ENCODE results near the gene SAFB2.

Gene SAFB2

GRCh38 chr19:5612891-5613865 lies 9.4 kb downstream of the SAFB2 start:
- TF ChIP-seq TAF1 (IDR thresholded peaks at IDR 0.05; ENCODE audit: borderline replicate concordance, insufficient read depth, low read length), result no peak
- no peak for TF ChIP-seq FOXP2 (optimal IDR thresholded peaks at IDR 0.05; ENCODE audit: borderline replicate concordance, extremely low read depth, extremely low read length, insufficient read depth)
- TF ChIP-seq POLR2AphosphoS5 (IDR thresholded peaks at IDR 0.05; ENCODE audit: low read depth, low read length), result no peak
- no peak for TF ChIP-seq SIN3A (IDR thresholded peaks at IDR 0.05; ENCODE audit: borderline replicate concordance, insufficient read depth, low read length)
- TF ChIP-seq, protein P1, sequence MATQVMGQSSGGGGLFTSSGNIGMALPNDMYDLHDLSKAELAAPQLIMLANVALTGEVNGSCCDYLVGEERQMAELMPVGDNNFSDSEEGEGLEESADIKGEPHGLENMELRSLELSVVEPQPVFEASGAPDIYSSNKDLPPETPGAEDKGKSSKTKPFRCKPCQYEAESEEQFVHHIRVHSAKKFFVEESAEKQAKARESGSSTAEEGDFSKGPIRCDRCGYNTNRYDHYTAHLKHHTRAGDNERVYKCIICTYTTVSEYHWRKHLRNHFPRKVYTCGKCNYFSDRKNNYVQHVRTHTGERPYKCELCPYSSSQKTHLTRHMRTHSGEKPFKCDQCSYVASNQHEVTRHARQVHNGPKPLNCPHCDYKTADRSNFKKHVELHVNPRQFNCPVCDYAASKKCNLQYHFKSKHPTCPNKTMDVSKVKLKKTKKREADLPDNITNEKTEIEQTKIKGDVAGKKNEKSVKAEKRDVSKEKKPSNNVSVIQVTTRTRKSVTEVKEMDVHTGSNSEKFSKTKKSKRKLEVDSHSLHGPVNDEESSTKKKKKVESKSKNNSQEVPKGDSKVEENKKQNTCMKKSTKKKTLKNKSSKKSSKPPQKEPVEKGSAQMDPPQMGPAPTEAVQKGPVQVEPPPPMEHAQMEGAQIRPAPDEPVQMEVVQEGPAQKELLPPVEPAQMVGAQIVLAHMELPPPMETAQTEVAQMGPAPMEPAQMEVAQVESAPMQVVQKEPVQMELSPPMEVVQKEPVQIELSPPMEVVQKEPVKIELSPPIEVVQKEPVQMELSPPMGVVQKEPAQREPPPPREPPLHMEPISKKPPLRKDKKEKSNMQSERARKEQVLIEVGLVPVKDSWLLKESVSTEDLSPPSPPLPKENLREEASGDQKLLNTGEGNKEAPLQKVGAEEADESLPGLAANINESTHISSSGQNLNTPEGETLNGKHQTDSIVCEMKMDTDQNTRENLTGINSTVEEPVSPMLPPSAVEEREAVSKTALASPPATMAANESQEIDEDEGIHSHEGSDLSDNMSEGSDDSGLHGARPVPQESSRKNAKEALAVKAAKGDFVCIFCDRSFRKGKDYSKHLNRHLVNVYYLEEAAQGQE (IDR thresholded peaks at IDR 0.05; ENCODE audit: insufficient read depth in 1 of 2, low read depth in 2 of 2, low read length in 2 of 2), result no peak

GRCh38 chr19:5609881-5610448 lies 12.6 kb downstream of the SAFB2 start:
- TF ChIP-seq TAF1 (IDR thresholded peaks at IDR 0.05; ENCODE audit: borderline replicate concordance, insufficient read depth, low read length) (no peak), FOXP2 (optimal IDR thresholded peaks at IDR 0.05; ENCODE audit: borderline replicate concordance, extremely low read depth, extremely low read length, insufficient read depth) (no peak), SIN3A (IDR thresholded peaks at IDR 0.05; ENCODE audit: borderline replicate concordance, insufficient read depth, low read length) (no peak)
- TF ChIP-seq, protein P1 (IDR thresholded peaks at IDR 0.05; ENCODE audit: insufficient read depth in 1 of 2, low read depth in 2 of 2, low read length in 2 of 2), result no peak

DNA sequence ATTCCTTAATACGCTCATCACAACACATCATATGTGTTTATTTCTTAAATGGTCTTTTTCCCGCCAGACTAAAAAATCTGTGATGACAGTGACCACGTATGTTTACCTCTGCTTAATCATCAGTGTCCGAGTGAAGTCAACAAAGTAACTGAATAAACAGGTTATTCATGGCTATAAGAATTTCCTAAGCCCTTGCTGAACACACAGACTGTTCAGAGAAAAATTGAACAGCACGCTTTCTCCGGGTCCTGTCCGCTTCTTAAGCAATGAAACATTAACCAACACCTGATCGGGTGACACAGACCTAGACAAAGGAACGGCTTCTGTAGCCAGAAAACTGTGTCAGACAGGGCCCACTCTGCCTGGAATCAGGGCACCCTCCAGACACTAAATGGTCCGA lies 14.3 kb downstream of the SAFB2 start:
- TF ChIP-seq TAF1 (IDR thresholded peaks at IDR 0.05; ENCODE audit: borderline replicate concordance, insufficient read depth, low read length) (no peak), FOXP2 (optimal IDR thresholded peaks at IDR 0.05; ENCODE audit: borderline replicate concordance, extremely low read depth, extremely low read length, insufficient read depth) (no peak)
- TF ChIP-seq, protein P1 (IDR thresholded peaks at IDR 0.05; ENCODE audit: insufficient read depth in 1 of 2, low read depth in 2 of 2, low read length in 2 of 2), result no peak

GRCh38 chr19:5607318-5608275 lies 15.0 kb downstream of the SAFB2 start:
- TF ChIP-seq POLR2AphosphoS5 (IDR thresholded peaks at IDR 0.05; ENCODE audit: low read depth, low read length) (no peak), FOXP2 (optimal IDR thresholded peaks at IDR 0.05; ENCODE audit: borderline replicate concordance, extremely low read depth, extremely low read length, insufficient read depth) (no peak), TAF1 (IDR thresholded peaks at IDR 0.05; ENCODE audit: borderline replicate concordance, insufficient read depth, low read length) (no peak), SIN3A (IDR thresholded peaks at IDR 0.05; ENCODE audit: borderline replicate concordance, insufficient read depth, low read length) (no peak)
- TF ChIP-seq, protein P1 (IDR thresholded peaks at IDR 0.05; ENCODE audit: insufficient read depth in 1 of 2, low read depth in 2 of 2, low read length in 2 of 2), result no peak

All from PFSK-1 (cell line).